HG03108 (cell line): ENCODE results near the gene MAN2B2.

ENCODE experiments used
- ATAC-seq: cut with Tn5 transposase; IDR thresholded peaks from one replicate; pipeline ENCODE4 v1.9.1; 2021; ENCODE audit warnings: moderate library complexity; ENCODE audit not compliant: unreplicated experiment

Gene MAN2B2

GRCh38 chr4:6546091-6546490 is 28.9 kb upstream of the MAN2B2 start:
- no peak for ATAC-seq

DNA sequence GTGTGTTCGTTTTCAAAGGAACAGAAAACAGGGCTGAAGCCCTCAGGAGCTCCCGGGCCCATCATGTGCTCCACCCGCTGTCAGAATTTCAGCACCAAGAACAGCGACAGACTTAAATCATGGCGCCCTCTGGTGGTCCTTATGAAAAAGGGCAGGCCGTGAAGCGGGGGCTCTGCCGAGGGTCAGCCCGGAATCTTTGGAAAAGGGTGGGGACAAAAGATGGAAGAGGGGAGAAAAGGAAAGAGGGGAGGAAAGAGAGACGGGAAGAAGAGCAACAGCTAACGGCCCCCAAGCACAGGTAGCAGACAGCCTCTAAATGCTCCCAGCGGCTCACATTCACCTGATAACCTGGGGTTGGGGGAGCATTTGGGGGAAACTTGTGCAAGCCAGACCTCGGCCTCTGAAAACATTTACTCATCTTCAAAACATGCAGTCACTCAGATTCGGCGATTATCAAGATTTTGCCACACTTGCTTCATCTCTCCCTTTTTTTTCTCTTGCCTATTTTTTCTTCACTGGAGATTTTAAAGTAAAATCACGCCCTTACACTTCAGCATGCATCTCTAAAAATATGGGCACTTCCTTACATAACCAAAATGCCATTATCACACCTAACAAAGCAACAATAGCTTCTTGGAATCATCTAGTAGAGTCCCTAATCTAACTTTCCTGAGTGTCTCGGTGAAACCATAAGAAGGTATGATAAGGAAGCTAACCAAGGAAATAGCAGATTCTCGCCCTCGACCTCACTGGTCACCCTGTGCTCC is 28.1 kb upstream of the MAN2B2 start:
- no peak for ATAC-seq

GRCh38 chr4:6548201-6548881 is 26.6 kb upstream of the MAN2B2 start:
- no peak for ATAC-seq

- no peak for ATAC-seq
Measured at GRCh38 chr4:6548882-6549230, 26.1 kb upstream of the MAN2B2 start.

DNA sequence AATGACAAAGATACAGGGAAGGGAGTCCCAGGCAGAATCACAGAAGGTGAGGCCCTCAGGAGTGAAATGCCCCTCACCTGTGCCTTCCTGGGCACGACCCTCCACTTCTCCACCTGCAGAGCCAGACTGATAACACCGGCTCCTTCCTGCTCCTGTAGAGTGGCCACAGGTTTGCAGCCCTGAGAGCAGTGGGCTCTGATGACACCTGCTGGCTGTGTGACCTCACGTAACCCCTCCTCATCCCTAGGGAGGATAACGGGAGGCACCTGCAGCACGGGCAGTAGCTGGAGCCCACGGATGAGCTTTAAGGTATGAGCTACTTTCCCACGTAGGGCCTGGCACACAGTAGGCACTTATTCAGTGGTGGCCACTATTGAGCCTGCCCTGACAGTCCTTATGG is 25.5 kb upstream of the MAN2B2 start:
- no peak for ATAC-seq

GRCh38 chr4:6549890-6550620 is 24.9 kb upstream of the MAN2B2 start:
- ATAC-seq: no peak

DNA sequence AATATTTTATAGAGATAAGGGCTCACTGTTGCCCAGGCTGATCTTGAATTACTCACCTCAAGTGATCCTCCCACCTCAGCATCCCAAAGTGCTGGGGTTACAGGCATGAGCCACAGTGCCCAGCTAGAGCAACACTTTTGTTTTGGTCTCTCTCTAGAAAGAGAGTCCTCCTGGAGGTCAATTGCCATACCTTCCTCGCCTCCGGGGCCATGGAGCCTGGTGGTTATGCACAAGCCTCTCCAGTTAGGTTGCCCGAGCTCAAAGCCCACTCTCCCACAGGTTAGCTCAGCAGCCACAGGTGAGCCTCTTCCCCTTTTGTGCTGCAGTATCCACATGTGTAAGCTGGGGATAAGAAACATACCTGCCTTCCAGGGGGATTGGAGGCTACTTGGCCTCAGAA is 24.2 kb upstream of the MAN2B2 start:
- ATAC-seq: no peak

DNA sequence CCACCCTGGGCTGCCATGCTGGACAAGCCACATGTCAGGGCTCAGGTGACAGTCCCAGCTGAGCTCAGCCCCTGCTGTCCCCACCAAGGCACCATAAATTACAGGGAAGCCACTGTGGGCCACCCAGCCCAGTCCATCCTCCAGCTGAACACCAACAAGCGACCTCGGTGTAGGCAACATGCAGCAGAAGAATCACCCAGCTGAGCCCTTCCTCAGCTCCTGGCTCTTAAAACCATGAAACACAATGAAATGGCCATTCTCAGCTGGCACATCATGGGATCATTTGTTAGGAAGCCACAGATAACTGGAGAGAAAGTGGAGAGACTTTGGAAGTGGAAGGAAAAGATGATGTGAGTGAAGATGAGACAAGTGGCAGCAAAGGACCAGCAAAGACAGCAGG is 23.3 kb upstream of the MAN2B2 start:
- no peak for ATAC-seq

DNA sequence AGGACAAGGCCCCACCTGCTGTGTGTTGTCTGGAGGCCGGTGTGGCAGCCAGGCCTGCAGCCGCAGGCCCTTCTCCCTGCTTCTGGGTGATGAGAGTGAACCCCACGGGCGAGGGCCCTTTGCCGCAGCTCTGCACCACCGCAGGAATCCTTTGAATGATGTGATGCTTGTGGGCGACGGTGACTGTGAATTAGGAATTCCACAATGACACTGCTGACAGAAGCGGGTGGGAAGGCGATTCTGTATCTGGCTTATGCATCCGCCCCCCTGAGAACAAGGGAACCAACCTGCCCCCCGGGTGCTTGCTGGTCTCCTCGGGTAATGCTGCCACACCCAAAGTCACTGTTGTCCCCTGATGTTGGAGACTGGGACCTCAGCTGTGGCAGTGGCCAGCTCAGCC is 19.5 kb upstream of the MAN2B2 start:
- no peak for ATAC-seq

- ATAC-seq: no peak
Measured at GRCh38 chr4:6556263-6556662, 18.7 kb upstream of the MAN2B2 start.

- no peak for ATAC-seq
Measured at GRCh38 chr4:6557185-6557584, 17.8 kb upstream of the MAN2B2 start.

DNA sequence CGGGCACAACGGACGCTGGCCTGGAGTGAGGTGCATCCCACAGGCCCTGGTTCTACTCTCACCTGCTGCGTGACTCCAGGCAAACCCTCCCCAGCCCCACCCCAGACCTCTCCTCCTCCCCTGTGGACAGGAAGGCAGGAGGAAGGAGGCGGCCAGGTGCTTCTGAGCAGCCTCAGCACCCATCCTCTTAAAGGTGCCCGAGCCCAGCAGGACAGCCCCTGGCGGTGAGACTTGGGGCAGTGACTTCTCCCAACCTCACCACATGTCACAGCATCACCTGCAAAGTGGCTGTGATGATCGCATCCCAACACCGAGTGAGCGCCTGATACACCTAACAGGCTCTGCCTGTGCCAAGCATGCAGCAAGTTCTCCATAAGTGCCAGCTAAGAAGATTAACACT is 17.1 kb upstream of the MAN2B2 start:
- no peak for ATAC-seq

DNA sequence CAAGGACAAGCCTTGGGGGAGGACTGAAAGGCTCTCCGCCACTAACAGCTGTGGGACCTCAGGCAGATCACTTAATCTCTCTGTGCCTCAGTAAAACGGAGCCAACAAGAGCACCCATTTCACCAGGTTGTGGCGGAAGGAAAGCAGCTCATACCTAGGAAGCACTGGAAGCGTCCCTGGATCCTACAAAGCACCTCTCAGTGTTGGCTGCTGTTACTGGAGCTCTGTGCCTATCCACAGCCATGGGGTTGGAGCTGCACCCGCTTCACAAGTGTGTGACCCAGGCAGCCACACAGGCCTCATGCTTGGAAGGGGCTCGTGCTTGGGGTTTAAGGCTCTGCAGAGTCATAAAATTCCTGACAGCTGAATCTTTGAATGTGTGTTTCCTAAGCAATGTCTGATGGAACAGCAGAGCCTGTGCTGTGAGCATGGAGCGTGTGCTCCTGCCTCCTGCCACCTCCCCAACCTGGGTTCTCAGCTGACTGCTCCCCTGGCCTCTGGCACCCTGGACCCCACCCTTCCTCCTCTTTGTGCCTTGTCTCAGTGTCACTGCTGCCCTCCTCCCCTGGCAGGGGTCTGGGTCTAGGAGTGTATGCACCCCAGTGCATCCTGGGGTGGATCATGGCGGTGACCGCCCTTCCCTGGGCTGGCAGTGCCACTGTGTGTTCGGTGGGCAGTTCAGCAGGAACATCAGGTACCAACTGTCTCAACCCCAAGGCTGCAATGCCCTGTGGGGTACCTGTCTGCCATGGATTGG is 14.4 kb upstream of the MAN2B2 start:
- ATAC-seq: no peak

- ATAC-seq: no peak
Measured at GRCh38 chr4:6561173-6561516, 13.8 kb upstream of the MAN2B2 start.

DNA sequence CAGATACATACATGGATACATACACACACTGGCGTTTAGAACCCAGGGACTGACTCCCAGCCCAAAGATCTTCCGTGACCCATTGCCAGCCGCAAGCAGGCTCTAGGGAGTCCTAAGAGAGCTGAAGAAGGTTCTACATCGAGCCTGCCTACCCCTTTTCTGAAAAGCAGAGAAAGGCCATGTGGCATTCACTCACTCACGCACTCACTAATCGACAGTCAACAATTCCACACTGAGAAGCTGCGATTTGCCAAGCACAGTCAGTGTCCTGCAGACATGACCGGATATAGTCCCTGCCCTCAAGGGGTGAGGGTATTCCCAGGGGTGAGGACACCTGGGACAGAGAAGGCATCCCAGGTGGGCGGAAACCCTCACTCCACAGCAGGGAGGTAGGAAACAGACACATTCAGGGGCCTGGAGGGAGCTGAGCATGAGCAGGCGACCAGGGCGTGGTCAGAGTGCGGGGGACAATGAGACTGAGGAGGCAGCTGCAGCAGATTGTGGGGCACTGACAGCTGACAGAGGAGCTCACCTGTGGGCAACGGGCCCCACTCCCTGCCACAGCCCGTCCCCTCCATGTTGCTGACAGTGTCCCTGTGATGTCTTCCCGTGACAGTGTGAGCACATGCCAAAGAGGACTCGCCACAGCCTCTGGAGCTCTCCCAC is 13.2 kb upstream of the MAN2B2 start:
- ATAC-seq: no peak

DNA sequence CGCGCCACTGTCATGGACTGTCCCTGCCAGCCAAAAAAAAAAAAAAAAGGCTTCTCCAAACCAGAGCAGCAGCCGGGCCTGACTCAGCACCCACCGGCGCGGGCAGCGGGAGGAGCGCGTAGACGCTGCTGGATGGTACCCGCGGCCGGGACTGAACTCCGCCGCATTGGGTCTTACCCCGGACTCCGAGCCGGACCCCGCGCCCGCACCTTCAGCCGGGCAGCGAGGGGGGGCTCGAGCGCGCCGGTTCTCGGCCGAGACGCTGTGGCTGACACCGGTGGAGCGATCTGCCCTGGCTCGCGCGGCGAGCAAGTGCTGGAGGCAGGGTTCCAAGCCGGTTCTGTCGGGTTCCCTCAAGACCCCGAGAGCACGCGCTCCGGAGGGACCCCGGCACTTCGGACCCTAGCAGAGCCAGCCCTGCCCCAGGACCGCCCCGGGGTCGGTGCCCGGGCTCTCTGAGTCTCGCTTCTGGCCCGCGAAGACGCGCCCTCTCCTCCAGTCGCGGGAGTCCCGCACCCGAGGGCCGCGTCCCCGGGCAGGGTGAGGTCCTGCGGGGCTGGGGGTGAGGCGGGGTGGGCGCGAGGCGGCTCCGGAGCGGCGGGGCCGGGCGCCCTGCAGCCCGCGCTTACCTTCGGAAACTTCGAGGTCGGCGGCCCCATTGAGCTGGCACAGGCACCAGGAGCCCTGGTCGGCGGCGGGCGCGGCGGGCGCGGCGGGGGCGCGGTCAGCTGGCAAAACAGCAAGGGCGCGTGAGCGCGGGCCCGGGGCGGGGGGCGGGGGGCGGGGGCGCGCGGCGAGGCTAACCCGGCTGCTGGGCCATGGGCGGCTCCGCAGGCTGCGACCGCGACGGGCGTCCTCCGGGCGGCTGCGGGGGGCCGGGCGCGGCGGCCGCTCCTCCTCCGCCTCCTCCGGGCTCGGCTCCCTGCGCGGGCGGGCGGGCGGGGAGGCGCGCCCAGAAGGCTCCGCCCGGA is 11.8 kb upstream of the MAN2B2 start:
- no peak for ATAC-seq

GRCh38 chr4:6563935-6564645 is 10.9 kb upstream of the MAN2B2 start:
- no peak for ATAC-seq

- no peak for ATAC-seq
Measured at GRCh38 chr4:6565691-6566390, 9.1 kb upstream of the MAN2B2 start.
